ENCODE results near the gene ATP12A. TPM values are rescaled to one million over a fixed set of nuclear protein-coding genes. Genes with fewer than 3 reads are reported as not detected.
"Not testable (repeated sequence)": the region's sequence is repeated elsewhere in the genome, so short reads cannot be mapped to it uniquely, and the experiment has no call there.

ATP12A gene
- total RNA-seq, 4 donors from 2014 or later: not detected

DNA sequence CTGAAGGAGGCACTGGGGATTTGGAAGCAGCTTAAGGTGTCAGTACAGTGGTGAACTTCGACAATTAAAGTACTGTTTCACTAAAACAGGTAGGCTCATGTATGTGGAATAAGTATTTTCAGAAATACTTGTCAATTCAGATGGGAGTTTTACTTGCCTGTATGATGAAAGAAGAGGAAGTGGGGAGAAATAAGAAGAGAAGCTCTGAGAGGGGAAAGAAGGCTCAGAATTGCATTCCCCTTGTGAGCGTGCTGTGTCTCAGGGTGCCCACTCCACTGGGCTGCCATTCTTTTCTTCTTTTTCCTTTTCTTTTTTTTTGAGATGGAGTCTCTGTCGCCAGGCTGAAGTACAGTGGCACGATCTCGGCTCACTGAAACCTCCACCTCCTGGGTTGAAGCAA lies 45.2 kb downstream of the ATP12A start:
- no peaks in the 10 kb centered on the region for H3K36me3 ChIP-seq
- no peak for ATAC-seq
- TF ChIP-seq POLR2A (IDR thresholded peaks at IDR 0.05): no peak
- TF ChIP-seq, protein P1, sequence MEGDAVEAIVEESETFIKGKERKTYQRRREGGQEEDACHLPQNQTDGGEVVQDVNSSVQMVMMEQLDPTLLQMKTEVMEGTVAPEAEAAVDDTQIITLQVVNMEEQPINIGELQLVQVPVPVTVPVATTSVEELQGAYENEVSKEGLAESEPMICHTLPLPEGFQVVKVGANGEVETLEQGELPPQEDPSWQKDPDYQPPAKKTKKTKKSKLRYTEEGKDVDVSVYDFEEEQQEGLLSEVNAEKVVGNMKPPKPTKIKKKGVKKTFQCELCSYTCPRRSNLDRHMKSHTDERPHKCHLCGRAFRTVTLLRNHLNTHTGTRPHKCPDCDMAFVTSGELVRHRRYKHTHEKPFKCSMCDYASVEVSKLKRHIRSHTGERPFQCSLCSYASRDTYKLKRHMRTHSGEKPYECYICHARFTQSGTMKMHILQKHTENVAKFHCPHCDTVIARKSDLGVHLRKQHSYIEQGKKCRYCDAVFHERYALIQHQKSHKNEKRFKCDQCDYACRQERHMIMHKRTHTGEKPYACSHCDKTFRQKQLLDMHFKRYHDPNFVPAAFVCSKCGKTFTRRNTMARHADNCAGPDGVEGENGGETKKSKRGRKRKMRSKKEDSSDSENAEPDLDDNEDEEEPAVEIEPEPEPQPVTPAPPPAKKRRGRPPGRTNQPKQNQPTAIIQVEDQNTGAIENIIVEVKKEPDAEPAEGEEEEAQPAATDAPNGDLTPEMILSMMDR (IDR thresholded peaks at IDR 0.05 in 4 of 5, conservative IDR thresholded peaks at IDR 0.05 in 1 of 5): no peak
- in situ Hi-C loops (cut with MboI; ENCODE audit: low sequenced_read_pairs in 4 of 4): no loop called here
- no peaks in the 10 kb centered on the region for H3K9me3 ChIP-seq
- H3K27ac ChIP-seq: no peak overlapping the region
- H3K4me1 ChIP-seq: no peaks in the 10 kb centered on the region
- intact Hi-C loops (cut with DNase I; ENCODE audit: low total_unique reads): no loop called here
- peaks cover 0 to 3% (median 0%) of the 10 kb centered on the region in 3 donors for H3K27me3 ChIP-seq
- no peak for DNase-seq
- H3K4me3 ChIP-seq: no peak overlapping the region

DNA sequence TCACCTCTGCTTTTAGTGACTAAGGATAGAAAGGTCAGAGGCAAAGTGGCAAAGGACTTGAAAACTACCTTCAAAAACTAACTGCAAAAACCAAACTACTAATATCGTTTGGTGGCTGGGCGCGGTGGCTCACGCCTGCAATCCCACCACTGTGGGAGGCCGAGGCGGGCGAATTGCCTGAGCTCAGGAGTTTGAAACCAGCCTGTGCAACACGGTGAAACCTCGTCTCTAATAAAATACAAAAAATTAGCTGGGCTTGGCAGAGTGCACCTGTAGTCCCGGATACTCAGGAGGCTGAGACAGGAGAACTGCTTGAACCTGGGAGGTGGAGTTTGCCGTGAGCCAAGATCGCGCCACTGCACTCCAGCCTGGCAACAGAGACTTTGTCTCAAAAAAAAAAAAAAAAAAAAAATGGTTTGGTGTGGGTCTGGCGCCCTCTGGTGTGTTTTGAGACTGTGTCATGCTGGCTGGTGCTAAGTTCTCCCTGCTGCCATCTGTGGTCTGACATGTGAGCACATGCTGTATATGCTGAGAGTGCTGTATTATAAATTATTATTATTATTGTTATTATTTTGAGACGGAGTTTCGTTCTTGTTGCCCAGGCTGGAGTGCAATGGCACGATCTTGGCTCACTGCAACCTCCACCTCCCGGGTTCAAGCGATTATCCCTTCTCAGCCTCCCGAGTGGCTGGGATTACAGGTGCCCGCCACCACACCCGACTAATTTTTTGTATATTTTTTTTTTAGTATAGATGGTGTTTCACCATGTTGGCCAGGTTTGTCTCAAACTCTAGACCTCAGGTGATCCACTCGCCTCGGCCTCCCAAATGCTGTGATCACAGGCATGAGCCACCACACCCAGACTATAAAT lies 47.8 kb downstream of the ATP12A start:
- intact Hi-C loops (cut with DNase I; ENCODE audit: low total_unique reads): loop anchor here (1.0 kb wide), 1 partner anchor 34 kb away; no protein-coding TSS in a partner anchor
- peak; percentile 82 to 83 for ATAC-seq
- no peak overlapping the region for H3K4me3 ChIP-seq
- TF ChIP-seq, protein P1 (IDR thresholded peaks at IDR 0.05 in 4 of 5, conservative IDR thresholded peaks at IDR 0.05 in 1 of 5): peak; percentile 22 to 60 (median 46)
- no peak for TF ChIP-seq POLR2A (IDR thresholded peaks at IDR 0.05)
- in situ Hi-C loops (cut with MboI; ENCODE audit: low sequenced_read_pairs in 4 of 4): no loop called here
- no peaks in the 10 kb centered on the region for H3K36me3 ChIP-seq
- no peaks in the 10 kb centered on the region for H3K9me3 ChIP-seq
- H3K27ac ChIP-seq: no peak overlapping the region
- no peaks in the 10 kb centered on the region for H3K4me1 ChIP-seq
- peaks cover 0 to 3% (median 0%) of the 10 kb centered on the region in 3 donors for H3K27me3 ChIP-seq
- peak; percentile 21 to 34 for DNase-seq

DNA sequence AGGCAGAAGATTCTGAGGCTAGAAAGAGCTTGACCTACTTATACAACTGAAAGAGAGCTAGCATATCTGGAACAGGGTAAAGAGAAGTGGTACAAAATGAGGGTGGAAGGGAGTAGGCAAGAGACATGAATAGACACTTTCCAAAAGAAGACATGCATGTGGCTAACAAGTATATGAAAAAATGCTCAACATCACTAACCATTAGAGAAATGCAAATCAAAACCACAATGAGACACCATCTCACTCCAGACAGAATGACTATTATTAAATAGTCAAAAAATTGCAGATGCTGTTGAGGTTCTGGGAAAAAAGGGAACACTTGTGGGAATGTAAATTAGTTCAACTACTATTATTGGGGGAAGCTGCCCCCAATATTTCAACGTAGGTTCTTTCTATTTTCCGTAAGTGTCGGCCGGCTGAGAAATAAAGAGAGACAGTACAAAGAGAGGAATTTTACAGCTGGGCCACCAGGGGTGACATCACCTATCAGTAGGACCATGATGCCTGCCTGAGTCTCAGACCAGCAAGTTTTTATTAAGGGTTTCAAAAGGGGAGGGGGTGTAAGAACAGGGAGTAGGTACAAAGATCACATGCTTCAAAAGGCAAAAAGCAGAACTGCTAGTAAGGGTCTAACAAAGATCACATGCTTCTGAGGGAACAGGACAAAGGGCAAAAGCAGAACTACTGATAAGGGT lies 50.8 kb downstream of the ATP12A start:
- H3K4me1 ChIP-seq; H3K27ac ChIP-seq; ATAC-seq; H3K4me3 ChIP-seq; intact Hi-C loops (cut with DNase I; ENCODE audit: low total_unique reads); H3K27me3 ChIP-seq; H3K36me3 ChIP-seq; DNase-seq; in situ Hi-C loops (cut with MboI; ENCODE audit: low sequenced_read_pairs in 4 of 4); H3K9me3 ChIP-seq: not testable (repeated sequence)

DNA sequence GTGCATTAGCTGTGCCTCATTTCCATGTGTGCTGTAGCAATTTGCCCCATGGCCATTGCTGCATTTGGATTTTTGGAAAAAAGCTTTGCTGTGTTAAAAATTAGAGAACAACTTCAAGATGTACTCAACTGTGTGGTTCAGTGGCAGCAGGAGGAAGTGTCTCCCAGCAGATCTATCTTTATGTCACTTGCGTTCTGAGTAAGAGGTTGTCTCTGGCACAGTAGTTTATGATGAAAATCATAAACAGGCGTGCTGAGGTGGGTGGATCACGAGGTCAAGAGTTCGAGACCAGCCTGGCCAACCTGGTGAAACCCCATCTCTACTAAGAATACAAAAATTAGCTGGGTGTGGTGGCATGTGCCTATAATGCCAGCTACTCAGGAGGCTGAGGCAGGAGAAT lies 54.7 kb downstream of the ATP12A start:
- no peaks in the 10 kb centered on the region for H3K4me1 ChIP-seq
- in situ Hi-C loops (cut with MboI; ENCODE audit: low sequenced_read_pairs in 4 of 4): no loop called here
- no peaks in the 10 kb centered on the region for H3K36me3 ChIP-seq
- H3K27ac ChIP-seq: no peak overlapping the region
- H3K4me3 ChIP-seq: no peak overlapping the region
- no peaks in the 10 kb centered on the region for H3K9me3 ChIP-seq
- H3K27me3 ChIP-seq: no peaks in the 10 kb centered on the region
- no peak for ATAC-seq
- DNase-seq: no peak
- TF ChIP-seq, protein P1 (IDR thresholded peaks at IDR 0.05 in 4 of 5, conservative IDR thresholded peaks at IDR 0.05 in 1 of 5): no peak
- no peak for TF ChIP-seq POLR2A (IDR thresholded peaks at IDR 0.05)
- intact Hi-C loops (cut with DNase I; ENCODE audit: low total_unique reads): no loop called here

DNA sequence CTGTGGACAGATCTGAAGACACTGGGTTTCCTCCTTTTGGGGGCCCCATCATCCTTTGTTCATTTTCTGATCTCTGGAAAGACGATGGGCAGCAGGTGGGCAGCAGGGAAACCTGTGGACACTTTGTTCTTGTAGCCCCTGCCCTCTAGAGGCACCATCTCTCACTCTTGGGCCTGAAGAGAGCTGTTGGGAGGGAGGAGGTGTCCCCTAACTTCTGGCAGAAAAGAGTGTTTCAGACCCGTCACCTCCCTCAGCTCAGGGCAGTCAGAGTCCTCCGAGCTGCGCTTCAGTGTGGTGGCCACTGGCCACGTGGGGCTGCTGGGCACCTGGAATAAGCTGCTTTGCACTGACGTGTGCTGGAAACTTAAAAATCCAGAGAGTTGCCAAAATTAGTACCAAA lies 56.8 kb downstream of the ATP12A start:
- TF ChIP-seq, protein P1 (IDR thresholded peaks at IDR 0.05 in 4 of 5, conservative IDR thresholded peaks at IDR 0.05 in 1 of 5): no peak
- TF ChIP-seq POLR2A (IDR thresholded peaks at IDR 0.05): no peak
- Histone ChIP-seq H3K36me3 (no peaks in the 10 kb centered on the region), H3K4me1 (no peaks in the 10 kb centered on the region), H3K27ac (no peak overlapping the region), H3K27me3 (no peaks in the 10 kb centered on the region), H3K9me3 (no peaks in the 10 kb centered on the region), H3K4me3 (no peak overlapping the region)
- intact Hi-C loops (cut with DNase I; ENCODE audit: low total_unique reads) (no loop called here), in situ Hi-C loops (cut with MboI; ENCODE audit: low sequenced_read_pairs in 4 of 4) (no loop called here)
- DNase-seq (no peak), ATAC-seq (no peak)

Measured in gastrocnemius medialis (tissue), 4 donors.